Keratinocyte (primary cell): ENCODE measurements around the gene IGFBP7. TPM values are rescaled to one million over a fixed set of nuclear protein-coding genes. Genes with fewer than 3 reads are reported as not detected.

Experiments used
- DNase-seq: peaks from one replicate; pipeline ENCODE4 v3.0.0-alpha.2; 2011; ENCODE audit warnings: low read depth, missing footprints, low spot score
- FAIRE-seq: peaks from 2 replicates; lab custom pipeline; 2011; peaks lifted over from hg19 to GRCh38; lab: Jason Lieb, UNC
- H2AFZ ChIP-seq: 2 replicates; pipeline ENCODE4 v1.6.0; 2012; ENCODE audit warnings: low read length, control low read depth, inconsistent platforms; ENCODE audit not compliant: control insufficient read depth
- H3K27ac ChIP-seq: 2 replicates; pipeline ENCODE4 v1.5.1; 2011; ENCODE audit warnings: low read length; ENCODE audit not compliant: control insufficient read depth, insufficient read depth
- H3K27me3 ChIP-seq: 3 replicates; pipeline ENCODE4 v1.6.0; 2011; ENCODE audit warnings: low read length; ENCODE audit not compliant: control insufficient read depth, insufficient read depth; ENCODE audit errors: extremely low read depth
- H3K36me3 ChIP-seq, 2 experiments: 2 replicates in 1 of 2; 3 replicates in 1 of 2; pipeline ENCODE4 v1.5.1; 2011; ENCODE audit warnings: low read length in 2 of 2, mild to moderate bottlenecking in 1 of 2; ENCODE audit not compliant: control insufficient read depth in 2 of 2, insufficient read depth in 2 of 2; ENCODE audit errors: extremely low read depth in 1 of 2
- H3K4me1 ChIP-seq: 3 replicates; pipeline ENCODE4 v1.5.1; 2011; ENCODE audit warnings: low read length; ENCODE audit not compliant: control insufficient read depth, insufficient read depth; ENCODE audit errors: extremely low read depth
- H3K4me2 ChIP-seq: 3 replicates; pipeline ENCODE4 v1.6.0; 2011; ENCODE audit warnings: low read depth, low read length; ENCODE audit not compliant: control insufficient read depth, insufficient read depth; ENCODE audit errors: extremely low read depth
- H3K4me3 ChIP-seq, 3 experiments: fragments of 200-600 bp in 1 of 3; sonication (generic) in 1 of 3; 2 replicates in 2 of 3; 3 replicates in 1 of 3; pipeline ENCODE4 v1.5.1; 2011 to 2016; ENCODE audit warnings: low read length in 3 of 3, mild to moderate bottlenecking in 3 of 3, control low read depth in 2 of 3, inconsistent platforms in 1 of 3, low read depth in 1 of 3, mixed read lengths in 1 of 3, mixed run types in 1 of 3, moderate library complexity in 1 of 3; ENCODE audit not compliant: control insufficient read depth in 2 of 3, insufficient read depth in 2 of 3; ENCODE audit errors: extremely low read depth in 1 of 3
- H3K79me2 ChIP-seq: 2 replicates; pipeline ENCODE4 v1.6.0; 2012; ENCODE audit warnings: low read length; ENCODE audit not compliant: control insufficient read depth, insufficient read depth
- H3K9ac ChIP-seq: 3 replicates; pipeline ENCODE4 v1.6.0; 2011; ENCODE audit warnings: low read length; ENCODE audit not compliant: control insufficient read depth, insufficient read depth; ENCODE audit errors: extremely low read depth
- H3K9me1 ChIP-seq: 3 replicates; pipeline ENCODE4 v1.6.0; 2011; ENCODE audit warnings: low read length; ENCODE audit not compliant: control insufficient read depth, insufficient read depth; ENCODE audit errors: extremely low read depth
- H3K9me3 ChIP-seq: 2 replicates; pipeline ENCODE4 v1.5.1; 2012; ENCODE audit warnings: low read depth, low read length; ENCODE audit not compliant: control insufficient read depth
- H4K20me1 ChIP-seq: 3 replicates; pipeline ENCODE4 v1.6.0; 2011; ENCODE audit warnings: low read length; ENCODE audit not compliant: control insufficient read depth, insufficient read depth; ENCODE audit errors: extremely low read depth
- EZH2 ChIP-seq: IDR thresholded peaks from one replicate; pipeline ENCODE4 v1.6.1; 2012; ENCODE audit warnings: inconsistent platforms, mild to moderate bottlenecking, low read length, moderate library complexity
- dilution Hi-C: fragments of 300-500 bp; cut with MboI; formaldehyde crosslinking; loops from one replicate; pipeline ENCODE4 v1.7.0; 2020; ENCODE audit warnings: low sequenced_read_pairs; ENCODE audit not compliant: extremely low pct_ligation_motif_present
- polyA plus RNA-seq, 5 experiments: library from polyadenylated mRNA; depleted of rRNA in 3 of 5; stranded (reverse) in 3 of 5; stranded (forward) in 1 of 5; unstranded in 1 of 5; fragments of >200 nt; gene quantifications; 1 replicate in 1 of 5; 2 replicates in 3 of 5; 3 replicates in 1 of 5; pipeline versions ENCODE4 v1.2.1 to v1.2.3, GENCODE V29; 2011 to 2012; ENCODE audit warnings: missing spikeins in 2 of 5, low read depth in 1 of 5, low replicate concordance in 1 of 5
- TF ChIP-seq, protein P1 (sequence below), 3 experiments: IDR thresholded peaks in 1 of 3; conservative IDR thresholded peaks in 1 of 3; optimal IDR thresholded peaks in 1 of 3; 2 replicates in 2 of 3; 3 replicates in 1 of 3; pipeline versions ENCODE3 to v1.5.1; 2011; ENCODE audit warnings: low read length in 3 of 3, mild to moderate bottlenecking in 3 of 3, moderate library complexity in 2 of 3, control low read depth in 1 of 3, inconsistent platforms in 1 of 3; ENCODE audit not compliant: insufficient read depth in 2 of 3; ENCODE audit errors: extremely low read depth in 1 of 3

Gene IGFBP7
- polyA plus RNA-seq, 1 donor (not counting 4 experiments of a cell fraction or from before 2014, with no cell fraction given): 413 TPM

DNA sequence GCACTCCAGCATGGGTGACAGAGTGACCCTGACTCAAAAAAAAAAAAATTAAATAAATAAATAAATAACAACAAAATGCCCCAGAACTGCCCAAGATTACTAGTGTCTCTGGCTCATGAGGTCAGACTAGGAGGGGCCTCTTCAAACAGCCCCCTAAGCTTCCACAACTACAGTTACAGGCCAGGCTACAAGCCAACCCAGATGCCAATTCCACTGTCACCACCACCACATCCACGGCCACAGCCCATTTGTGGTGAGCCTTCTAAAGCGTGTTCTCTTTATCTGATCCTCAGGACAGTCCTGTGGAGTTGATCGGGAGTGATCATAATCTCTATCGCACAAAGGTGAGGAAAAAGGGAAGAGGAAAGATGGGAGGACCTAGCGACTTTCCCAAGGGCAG, 36.6 kb downstream of the IGFBP7 start:
- DNase-seq: no peak
- dilution Hi-C loops: no loop called here
- Histone ChIP-seq H3K79me2 (peaks cover 38% of the 10 kb centered on the region), H3K4me3 (no peak overlapping the region), H3K9me1 (no peaks in the 10 kb centered on the region), H3K4me2 (no peak overlapping the region), H3K27me3 (no peaks in the 10 kb centered on the region), H3K36me3 (peaks cover 1 to 8% of the 10 kb centered on the region in 2 experiments), H4K20me1 (no peaks in the 10 kb centered on the region), H2AFZ (no peak overlapping the region), H3K9ac (no peak overlapping the region), H3K27ac (peak overlapping the region; percentile 13), H3K9me3 (no peaks in the 10 kb centered on the region), H3K4me1 (peaks cover 56% of the 10 kb centered on the region)
- FAIRE-seq: no peak
- no peak for TF ChIP-seq EZH2
- TF ChIP-seq, protein P1, sequence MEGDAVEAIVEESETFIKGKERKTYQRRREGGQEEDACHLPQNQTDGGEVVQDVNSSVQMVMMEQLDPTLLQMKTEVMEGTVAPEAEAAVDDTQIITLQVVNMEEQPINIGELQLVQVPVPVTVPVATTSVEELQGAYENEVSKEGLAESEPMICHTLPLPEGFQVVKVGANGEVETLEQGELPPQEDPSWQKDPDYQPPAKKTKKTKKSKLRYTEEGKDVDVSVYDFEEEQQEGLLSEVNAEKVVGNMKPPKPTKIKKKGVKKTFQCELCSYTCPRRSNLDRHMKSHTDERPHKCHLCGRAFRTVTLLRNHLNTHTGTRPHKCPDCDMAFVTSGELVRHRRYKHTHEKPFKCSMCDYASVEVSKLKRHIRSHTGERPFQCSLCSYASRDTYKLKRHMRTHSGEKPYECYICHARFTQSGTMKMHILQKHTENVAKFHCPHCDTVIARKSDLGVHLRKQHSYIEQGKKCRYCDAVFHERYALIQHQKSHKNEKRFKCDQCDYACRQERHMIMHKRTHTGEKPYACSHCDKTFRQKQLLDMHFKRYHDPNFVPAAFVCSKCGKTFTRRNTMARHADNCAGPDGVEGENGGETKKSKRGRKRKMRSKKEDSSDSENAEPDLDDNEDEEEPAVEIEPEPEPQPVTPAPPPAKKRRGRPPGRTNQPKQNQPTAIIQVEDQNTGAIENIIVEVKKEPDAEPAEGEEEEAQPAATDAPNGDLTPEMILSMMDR (optimal IDR thresholded peaks at IDR 0.05 in 1 of 3, IDR thresholded peaks at IDR 0.05 in 1 of 3, conservative IDR thresholded peaks at IDR 0.05 in 1 of 3; ENCODE audit: extremely low read depth in 1 of 3, insufficient read depth in 2 of 3, low read length in 3 of 3): no peak

DNA sequence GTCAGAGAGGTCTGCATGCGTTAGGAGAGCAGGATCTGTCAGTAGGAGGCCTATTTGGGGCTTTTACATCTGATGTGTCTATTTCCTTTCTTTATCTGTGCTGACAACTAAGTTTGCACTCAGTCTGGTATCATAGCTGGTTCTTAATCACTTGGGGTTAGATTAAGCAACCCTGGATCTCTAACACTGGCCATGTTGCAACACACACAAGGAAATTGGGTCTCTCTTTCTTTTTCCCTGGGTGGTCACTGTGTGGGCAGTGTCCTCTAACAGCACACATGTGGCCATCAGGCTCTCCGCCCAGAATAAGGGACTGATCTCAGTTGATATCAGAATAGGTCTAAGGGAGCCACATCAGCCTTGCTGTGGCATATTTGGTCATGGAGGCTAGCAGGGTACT, 38.9 kb downstream of the IGFBP7 start:
- Histone ChIP-seq H3K4me3 (no peak overlapping the region), H4K20me1 (no peaks in the 10 kb centered on the region), H3K4me2 (no peak overlapping the region), H3K9me1 (no peaks in the 10 kb centered on the region), H3K27me3 (no peaks in the 10 kb centered on the region), H3K9me3 (no peaks in the 10 kb centered on the region), H3K9ac (no peak overlapping the region), H3K4me1 (peaks cover 37% of the 10 kb centered on the region), H2AFZ (no peak overlapping the region), H3K36me3 (peaks cover 4 to 11% of the 10 kb centered on the region in 2 experiments), H3K79me2 (peaks cover 37% of the 10 kb centered on the region), H3K27ac (no peak overlapping the region)
- dilution Hi-C loops: no loop called here
- TF ChIP-seq EZH2: no peak
- TF ChIP-seq, protein P1 (optimal IDR thresholded peaks at IDR 0.05 in 1 of 3, IDR thresholded peaks at IDR 0.05 in 1 of 3, conservative IDR thresholded peaks at IDR 0.05 in 1 of 3; ENCODE audit: extremely low read depth in 1 of 3, insufficient read depth in 2 of 3, low read length in 3 of 3): no peak
- FAIRE-seq (peak; percentile 69), DNase-seq (no peak)
